ENCODE results near the gene SH3RF2.

SH3RF2 gene

GRCh38 chr5:145912594-145912993 lies 23.8 kb upstream of the SH3RF2 start:
- no peak for TF ChIP-seq CTCF (IDR thresholded peaks at IDR 0.05)
- Histone ChIP-seq H3K27ac (no peak overlapping the region), H3K4me3 (no peak overlapping the region)
- no peak for DNase-seq (ENCODE audit: low spot score)

GRCh38 chr5:145913701-145914100 lies 22.7 kb upstream of the SH3RF2 start:
- no peak for TF ChIP-seq CTCF (IDR thresholded peaks at IDR 0.05)
- no peak overlapping the region for H3K4me3 ChIP-seq
- DNase-seq (ENCODE audit: low spot score), result no peak
- no peak overlapping the region for H3K27ac ChIP-seq

GRCh38 chr5:145915970-145916638 lies 20.3 kb upstream of the SH3RF2 start:
- no peak overlapping the region for H3K4me3 ChIP-seq
- no peak overlapping the region for H3K27ac ChIP-seq
- DNase-seq (ENCODE audit: low spot score), result no peak
- no peak for TF ChIP-seq CTCF (IDR thresholded peaks at IDR 0.05)

GRCh38 chr5:145917288-145917687 lies 19.1 kb upstream of the SH3RF2 start:
- DNase-seq (ENCODE audit: low spot score), result no peak
- TF ChIP-seq CTCF (IDR thresholded peaks at IDR 0.05), result no peak
- no peak overlapping the region for H3K4me3 ChIP-seq
- no peak overlapping the region for H3K27ac ChIP-seq

- no peak overlapping the region for H3K27ac ChIP-seq
- no peak for TF ChIP-seq CTCF (IDR thresholded peaks at IDR 0.05)
These were observed 18.0 kb upstream of the SH3RF2 start for GRCh38 chr5:145918397-145918796.

GRCh38 chr5:145919413-145919812 lies 17.0 kb upstream of the SH3RF2 start:
- Histone ChIP-seq H3K27ac (no peak overlapping the region), H3K4me3 (no peak overlapping the region)
- TF ChIP-seq CTCF (IDR thresholded peaks at IDR 0.05), result no peak
- DNase-seq (ENCODE audit: low spot score), result no peak

More at GRCh38 chr5:145918397-145918796, 18.0 kb upstream of the SH3RF2 start:
- no peak overlapping the region for H3K4me3 ChIP-seq
- no peak for DNase-seq (ENCODE audit: low spot score)

GRCh38 chr5:145920542-145921210 lies 15.7 kb upstream of the SH3RF2 start:
- TF ChIP-seq CTCF (IDR thresholded peaks at IDR 0.05), result no peak
- Histone ChIP-seq H3K4me3 (no peak overlapping the region), H3K27ac (no peak overlapping the region)
- DNase-seq (ENCODE audit: low spot score), result no peak
